Gastrocnemius medialis (tissue), 4 donors: ENCODE measurements around the gene PPP1R13L.

ENCODE experiments used
- POLR2A ChIP-seq, 2 donors: fragments of 450-650 bp; IDR thresholded peaks; one replicate each; pipeline ENCODE4 v1.6.1; 2017; ENCODE audit warnings: antibody characterized with exemption in 2 of 2, mild to moderate bottlenecking in 2 of 2, moderate library complexity in 2 of 2
- TF ChIP-seq, protein P1 (sequence below), 5 experiments: fragments of 450-650 bp in 3 of 5; fragments of 200-600 bp in 2 of 5; sonication (generic) in 2 of 5; IDR thresholded peaks in 4 of 5; conservative IDR thresholded peaks in 1 of 5; 1 replicate in 4 of 5; 2 replicates in 1 of 5; pipeline ENCODE4 v1.5.1; 2016 to 2019; ENCODE audit warnings: antibody characterized with exemption in 5 of 5, mild to moderate bottlenecking in 3 of 5, moderate library complexity in 3 of 5

DNA sequence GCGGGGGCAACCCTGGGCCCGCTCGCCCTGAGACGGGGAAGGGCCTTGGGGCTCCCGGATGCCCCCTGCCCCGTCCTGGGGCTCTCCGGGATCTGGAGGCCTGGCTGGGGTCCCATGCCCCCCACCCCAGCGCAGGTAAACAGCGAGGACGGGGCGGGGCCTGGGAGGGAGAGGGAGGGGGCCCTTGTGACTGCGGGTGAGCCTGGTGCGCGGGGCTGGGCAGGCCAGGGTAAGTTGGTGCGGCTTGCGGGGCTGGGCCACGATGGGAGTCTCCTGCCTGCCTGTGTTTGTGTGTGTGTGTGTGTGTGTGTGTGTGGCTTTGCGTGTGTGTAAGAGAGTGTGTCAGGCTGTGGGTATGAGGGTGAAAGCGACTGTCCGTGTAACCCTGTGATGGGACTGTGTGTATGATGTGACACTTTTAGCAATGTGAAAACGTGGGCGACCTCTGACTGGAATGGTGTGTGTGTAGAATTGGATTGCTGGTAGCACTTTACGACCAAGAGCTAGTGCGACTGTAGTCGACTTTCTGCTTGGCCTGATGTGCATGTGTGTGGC, 63.9 kb downstream of the PPP1R13L start:
- TF ChIP-seq POLR2A (IDR thresholded peaks at IDR 0.05), result no peak
- TF ChIP-seq, protein P1, sequence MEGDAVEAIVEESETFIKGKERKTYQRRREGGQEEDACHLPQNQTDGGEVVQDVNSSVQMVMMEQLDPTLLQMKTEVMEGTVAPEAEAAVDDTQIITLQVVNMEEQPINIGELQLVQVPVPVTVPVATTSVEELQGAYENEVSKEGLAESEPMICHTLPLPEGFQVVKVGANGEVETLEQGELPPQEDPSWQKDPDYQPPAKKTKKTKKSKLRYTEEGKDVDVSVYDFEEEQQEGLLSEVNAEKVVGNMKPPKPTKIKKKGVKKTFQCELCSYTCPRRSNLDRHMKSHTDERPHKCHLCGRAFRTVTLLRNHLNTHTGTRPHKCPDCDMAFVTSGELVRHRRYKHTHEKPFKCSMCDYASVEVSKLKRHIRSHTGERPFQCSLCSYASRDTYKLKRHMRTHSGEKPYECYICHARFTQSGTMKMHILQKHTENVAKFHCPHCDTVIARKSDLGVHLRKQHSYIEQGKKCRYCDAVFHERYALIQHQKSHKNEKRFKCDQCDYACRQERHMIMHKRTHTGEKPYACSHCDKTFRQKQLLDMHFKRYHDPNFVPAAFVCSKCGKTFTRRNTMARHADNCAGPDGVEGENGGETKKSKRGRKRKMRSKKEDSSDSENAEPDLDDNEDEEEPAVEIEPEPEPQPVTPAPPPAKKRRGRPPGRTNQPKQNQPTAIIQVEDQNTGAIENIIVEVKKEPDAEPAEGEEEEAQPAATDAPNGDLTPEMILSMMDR (IDR thresholded peaks at IDR 0.05 in 4 of 5, conservative IDR thresholded peaks at IDR 0.05 in 1 of 5), result no peak
